Hepatocyte (in vitro differentiated cells): ENCODE measurements around the gene TAS1R3.

Experiments
- EZH2 ChIP-seq: fragments of 200-600 bp; sonication (generic); IDR thresholded peaks from 2 replicates; pipeline ENCODE4 v1.6.1; 2016; ENCODE audit warnings: antibody characterized with exemption, mild to moderate bottlenecking, borderline replicate concordance
- TF ChIP-seq, protein P1 (sequence below): fragments of 200-600 bp; sonication (generic); IDR thresholded peaks from 2 replicates; pipeline ENCODE4 v1.5.1; 2016; ENCODE audit warnings: antibody characterized with exemption, mild to moderate bottlenecking; ENCODE audit not compliant: poor library complexity

DNA sequence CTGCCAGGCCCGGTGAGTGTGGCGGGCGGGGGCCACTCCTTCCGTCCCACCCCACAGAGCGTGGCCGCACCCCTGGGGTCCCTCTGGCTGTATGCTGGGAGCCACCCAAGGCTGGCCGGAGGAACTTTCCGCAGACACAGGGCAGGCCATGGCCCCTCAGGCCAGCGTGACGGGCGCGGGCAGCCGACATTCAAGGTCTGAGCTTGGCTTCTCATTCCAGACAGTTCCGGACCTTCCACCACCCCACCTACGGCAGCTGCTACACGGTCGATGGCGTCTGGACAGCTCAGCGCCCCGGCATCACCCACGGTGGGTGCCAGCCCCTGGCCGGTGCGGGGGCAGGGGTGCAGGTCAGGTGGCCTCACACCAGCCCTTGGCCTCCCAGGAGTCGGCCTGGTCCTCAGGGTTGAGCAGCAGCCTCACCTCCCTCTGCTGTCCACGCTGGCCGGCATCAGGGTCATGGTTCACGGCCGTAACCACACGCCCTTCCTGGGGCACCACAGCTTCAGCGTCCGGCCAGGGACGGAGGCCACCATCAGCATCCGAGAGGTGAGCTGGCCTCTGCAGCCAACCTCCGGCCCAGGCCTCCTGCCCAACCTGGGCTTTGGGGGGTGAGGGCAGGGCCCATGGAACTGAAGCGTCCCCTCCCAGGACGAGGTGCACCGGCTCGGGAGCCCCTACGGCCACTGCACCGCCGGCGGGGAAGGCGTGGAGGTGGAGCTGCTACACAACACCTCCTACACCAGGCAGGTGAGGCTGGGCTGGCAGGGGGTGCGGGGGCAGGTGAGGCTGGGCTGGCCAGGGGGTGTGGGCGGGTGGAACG lies 43.6 kb upstream of the TAS1R3 start:
- TF ChIP-seq, protein P1, sequence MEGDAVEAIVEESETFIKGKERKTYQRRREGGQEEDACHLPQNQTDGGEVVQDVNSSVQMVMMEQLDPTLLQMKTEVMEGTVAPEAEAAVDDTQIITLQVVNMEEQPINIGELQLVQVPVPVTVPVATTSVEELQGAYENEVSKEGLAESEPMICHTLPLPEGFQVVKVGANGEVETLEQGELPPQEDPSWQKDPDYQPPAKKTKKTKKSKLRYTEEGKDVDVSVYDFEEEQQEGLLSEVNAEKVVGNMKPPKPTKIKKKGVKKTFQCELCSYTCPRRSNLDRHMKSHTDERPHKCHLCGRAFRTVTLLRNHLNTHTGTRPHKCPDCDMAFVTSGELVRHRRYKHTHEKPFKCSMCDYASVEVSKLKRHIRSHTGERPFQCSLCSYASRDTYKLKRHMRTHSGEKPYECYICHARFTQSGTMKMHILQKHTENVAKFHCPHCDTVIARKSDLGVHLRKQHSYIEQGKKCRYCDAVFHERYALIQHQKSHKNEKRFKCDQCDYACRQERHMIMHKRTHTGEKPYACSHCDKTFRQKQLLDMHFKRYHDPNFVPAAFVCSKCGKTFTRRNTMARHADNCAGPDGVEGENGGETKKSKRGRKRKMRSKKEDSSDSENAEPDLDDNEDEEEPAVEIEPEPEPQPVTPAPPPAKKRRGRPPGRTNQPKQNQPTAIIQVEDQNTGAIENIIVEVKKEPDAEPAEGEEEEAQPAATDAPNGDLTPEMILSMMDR: no peak
- no peak for TF ChIP-seq EZH2
